HepG2 (cell line): Measurements from ENCODE around the gene UVSSA. TPM values are rescaled to one million over a fixed set of nuclear protein-coding genes. Genes with fewer than 3 reads are reported as not detected.

ENCODE experiments used
- BRD4 ChIP-seq: sonication (generic); formaldehyde crosslinking; IDR thresholded peaks from 2 replicates; pipeline ENCODE4 v1.4.0; 2020; ENCODE audit warnings: missing genetic modification reagents
- HOXA9 ChIP-seq: sonication (generic); formaldehyde crosslinking; IDR thresholded peaks from 2 replicates; pipeline ENCODE4 v1.8.1; 2022; ENCODE audit warnings: missing genetic modification reagents, mild to moderate bottlenecking, moderate library complexity, borderline replicate concordance
- POLR2AphosphoS5 ChIP-seq: IDR thresholded peaks from 2 replicates; pipeline ENCODE4 v1.6.1; 2012; ENCODE audit warnings: low read depth, low read length
- ZBTB34 ChIP-seq: sonication (generic); formaldehyde crosslinking; IDR thresholded peaks from 2 replicates; pipeline ENCODE4 v1.8.0; 2022; ENCODE audit warnings: mild to moderate bottlenecking, missing genetic modification reagents
- ZFX ChIP-seq: sonication (generic); formaldehyde crosslinking; IDR thresholded peaks from 2 replicates; pipeline ENCODE4 v1.4.0; 2020; ENCODE audit warnings: mild to moderate bottlenecking, low read depth, missing genetic modification reagents, moderate library complexity
- polyA plus RNA-seq, 8 experiments: library from polyadenylated mRNA; depleted of rRNA in 3 of 8; stranded (reverse) in 7 of 8; unstranded in 1 of 8; fragments of >200 nt; fragmentation: Illumina TruSeq in 4 of 8; extraction: Trizol in 4 of 8; gene quantifications; 2 replicates each; pipeline versions ENCODE4 v1.2.1 to v1.2.3, GENCODE V29; 2011 to 2016; ENCODE audit warnings: low read depth in 4 of 8, missing spikeins in 1 of 8, mixed read lengths in 1 of 8; ENCODE audit not compliant: insufficient read depth in 1 of 8
- total RNA-seq, 5 experiments: library from RNA; depleted of rRNA; stranded (reverse); fragments of >200 nt; fragmentation: Illumina TruSeq; extraction: Trizol; gene quantifications; 2 replicates each; pipeline ENCODE4 v1.2.3, GENCODE V29; 2016; ENCODE audit warnings: low read depth in 1 of 5
- TF ChIP-seq, protein P1 (sequence below): sonication (generic); formaldehyde crosslinking; IDR thresholded peaks from 2 replicates; pipeline ENCODE4 v1.5.0; 2020; ENCODE audit warnings: mild to moderate bottlenecking, missing genetic modification reagents
- TF ChIP-seq, protein P2 (sequence below): sonication (generic); formaldehyde crosslinking; IDR thresholded peaks from 2 replicates; pipeline ENCODE4 v1.4.0; 2020; ENCODE audit warnings: missing genetic modification reagents
- TF ChIP-seq, protein P3 (sequence below): sonication (generic); formaldehyde crosslinking; IDR thresholded peaks from 2 replicates; pipeline ENCODE4 v1.5.0; 2020; ENCODE audit warnings: mild to moderate bottlenecking, missing genetic modification reagents, borderline replicate concordance

The UVSSA gene
- total and polyA plus RNA-seq, 2 of the 13 experiments (the other 11 are each of a cell fraction or from before 2014, with no cell fraction given): 4.6 to 8.4 TPM

- TF ChIP-seq, protein P1, sequence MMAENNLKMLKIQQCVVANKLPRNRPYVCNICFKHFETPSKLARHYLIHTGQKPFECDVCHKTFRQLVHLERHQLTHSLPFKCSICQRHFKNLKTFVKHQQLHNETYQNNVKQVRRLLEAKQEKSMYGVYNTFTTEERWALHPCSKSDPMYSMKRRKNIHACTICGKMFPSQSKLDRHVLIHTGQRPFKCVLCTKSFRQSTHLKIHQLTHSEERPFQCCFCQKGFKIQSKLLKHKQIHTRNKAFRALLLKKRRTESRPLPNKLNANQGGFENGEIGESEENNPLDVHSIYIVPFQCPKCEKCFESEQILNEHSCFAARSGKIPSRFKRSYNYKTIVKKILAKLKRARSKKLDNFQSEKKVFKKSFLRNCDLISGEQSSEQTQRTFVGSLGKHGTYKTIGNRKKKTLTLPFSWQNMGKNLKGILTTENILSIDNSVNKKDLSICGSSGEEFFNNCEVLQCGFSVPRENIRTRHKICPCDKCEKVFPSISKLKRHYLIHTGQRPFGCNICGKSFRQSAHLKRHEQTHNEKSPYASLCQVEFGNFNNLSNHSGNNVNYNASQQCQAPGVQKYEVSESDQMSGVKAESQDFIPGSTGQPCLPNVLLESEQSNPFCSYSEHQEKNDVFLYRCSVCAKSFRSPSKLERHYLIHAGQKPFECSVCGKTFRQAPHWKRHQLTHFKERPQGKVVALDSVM (CRISPR knock-in tag): no peak
- no peak; the same call in 1 of the 2 replicates for TF ChIP-seq POLR2AphosphoS5
- peak; percentile 60; the same call in 1 of the 2 replicates for TF ChIP-seq ZFX (CRISPR knock-in tag)
- TF ChIP-seq ZBTB34 (CRISPR knock-in tag): no peak
- TF ChIP-seq, protein P2, sequence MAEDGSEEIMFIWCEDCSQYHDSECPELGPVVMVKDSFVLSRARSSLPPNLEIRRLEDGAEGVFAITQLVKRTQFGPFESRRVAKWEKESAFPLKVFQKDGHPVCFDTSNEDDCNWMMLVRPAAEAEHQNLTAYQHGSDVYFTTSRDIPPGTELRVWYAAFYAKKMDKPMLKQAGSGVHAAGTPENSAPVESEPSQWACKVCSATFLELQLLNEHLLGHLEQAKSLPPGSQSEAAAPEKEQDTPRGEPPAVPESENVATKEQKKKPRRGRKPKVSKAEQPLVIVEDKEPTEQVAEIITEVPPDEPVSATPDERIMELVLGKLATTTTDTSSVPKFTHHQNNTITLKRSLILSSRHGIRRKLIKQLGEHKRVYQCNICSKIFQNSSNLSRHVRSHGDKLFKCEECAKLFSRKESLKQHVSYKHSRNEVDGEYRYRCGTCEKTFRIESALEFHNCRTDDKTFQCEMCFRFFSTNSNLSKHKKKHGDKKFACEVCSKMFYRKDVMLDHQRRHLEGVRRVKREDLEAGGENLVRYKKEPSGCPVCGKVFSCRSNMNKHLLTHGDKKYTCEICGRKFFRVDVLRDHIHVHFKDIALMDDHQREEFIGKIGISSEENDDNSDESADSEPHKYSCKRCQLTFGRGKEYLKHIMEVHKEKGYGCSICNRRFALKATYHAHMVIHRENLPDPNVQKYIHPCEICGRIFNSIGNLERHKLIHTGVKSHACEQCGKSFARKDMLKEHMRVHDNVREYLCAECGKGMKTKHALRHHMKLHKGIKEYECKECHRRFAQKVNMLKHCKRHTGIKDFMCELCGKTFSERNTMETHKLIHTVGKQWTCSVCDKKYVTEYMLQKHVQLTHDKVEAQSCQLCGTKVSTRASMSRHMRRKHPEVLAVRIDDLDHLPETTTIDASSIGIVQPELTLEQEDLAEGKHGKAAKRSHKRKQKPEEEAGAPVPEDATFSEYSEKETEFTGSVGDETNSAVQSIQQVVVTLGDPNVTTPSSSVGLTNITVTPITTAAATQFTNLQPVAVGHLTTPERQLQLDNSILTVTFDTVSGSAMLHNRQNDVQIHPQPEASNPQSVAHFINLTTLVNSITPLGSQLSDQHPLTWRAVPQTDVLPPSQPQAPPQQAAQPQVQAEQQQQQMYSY (CRISPR knock-in tag): no peak
- no peak for TF ChIP-seq HOXA9
- no peak for TF ChIP-seq BRD4 (CRISPR knock-in tag)
- TF ChIP-seq, protein P3, sequence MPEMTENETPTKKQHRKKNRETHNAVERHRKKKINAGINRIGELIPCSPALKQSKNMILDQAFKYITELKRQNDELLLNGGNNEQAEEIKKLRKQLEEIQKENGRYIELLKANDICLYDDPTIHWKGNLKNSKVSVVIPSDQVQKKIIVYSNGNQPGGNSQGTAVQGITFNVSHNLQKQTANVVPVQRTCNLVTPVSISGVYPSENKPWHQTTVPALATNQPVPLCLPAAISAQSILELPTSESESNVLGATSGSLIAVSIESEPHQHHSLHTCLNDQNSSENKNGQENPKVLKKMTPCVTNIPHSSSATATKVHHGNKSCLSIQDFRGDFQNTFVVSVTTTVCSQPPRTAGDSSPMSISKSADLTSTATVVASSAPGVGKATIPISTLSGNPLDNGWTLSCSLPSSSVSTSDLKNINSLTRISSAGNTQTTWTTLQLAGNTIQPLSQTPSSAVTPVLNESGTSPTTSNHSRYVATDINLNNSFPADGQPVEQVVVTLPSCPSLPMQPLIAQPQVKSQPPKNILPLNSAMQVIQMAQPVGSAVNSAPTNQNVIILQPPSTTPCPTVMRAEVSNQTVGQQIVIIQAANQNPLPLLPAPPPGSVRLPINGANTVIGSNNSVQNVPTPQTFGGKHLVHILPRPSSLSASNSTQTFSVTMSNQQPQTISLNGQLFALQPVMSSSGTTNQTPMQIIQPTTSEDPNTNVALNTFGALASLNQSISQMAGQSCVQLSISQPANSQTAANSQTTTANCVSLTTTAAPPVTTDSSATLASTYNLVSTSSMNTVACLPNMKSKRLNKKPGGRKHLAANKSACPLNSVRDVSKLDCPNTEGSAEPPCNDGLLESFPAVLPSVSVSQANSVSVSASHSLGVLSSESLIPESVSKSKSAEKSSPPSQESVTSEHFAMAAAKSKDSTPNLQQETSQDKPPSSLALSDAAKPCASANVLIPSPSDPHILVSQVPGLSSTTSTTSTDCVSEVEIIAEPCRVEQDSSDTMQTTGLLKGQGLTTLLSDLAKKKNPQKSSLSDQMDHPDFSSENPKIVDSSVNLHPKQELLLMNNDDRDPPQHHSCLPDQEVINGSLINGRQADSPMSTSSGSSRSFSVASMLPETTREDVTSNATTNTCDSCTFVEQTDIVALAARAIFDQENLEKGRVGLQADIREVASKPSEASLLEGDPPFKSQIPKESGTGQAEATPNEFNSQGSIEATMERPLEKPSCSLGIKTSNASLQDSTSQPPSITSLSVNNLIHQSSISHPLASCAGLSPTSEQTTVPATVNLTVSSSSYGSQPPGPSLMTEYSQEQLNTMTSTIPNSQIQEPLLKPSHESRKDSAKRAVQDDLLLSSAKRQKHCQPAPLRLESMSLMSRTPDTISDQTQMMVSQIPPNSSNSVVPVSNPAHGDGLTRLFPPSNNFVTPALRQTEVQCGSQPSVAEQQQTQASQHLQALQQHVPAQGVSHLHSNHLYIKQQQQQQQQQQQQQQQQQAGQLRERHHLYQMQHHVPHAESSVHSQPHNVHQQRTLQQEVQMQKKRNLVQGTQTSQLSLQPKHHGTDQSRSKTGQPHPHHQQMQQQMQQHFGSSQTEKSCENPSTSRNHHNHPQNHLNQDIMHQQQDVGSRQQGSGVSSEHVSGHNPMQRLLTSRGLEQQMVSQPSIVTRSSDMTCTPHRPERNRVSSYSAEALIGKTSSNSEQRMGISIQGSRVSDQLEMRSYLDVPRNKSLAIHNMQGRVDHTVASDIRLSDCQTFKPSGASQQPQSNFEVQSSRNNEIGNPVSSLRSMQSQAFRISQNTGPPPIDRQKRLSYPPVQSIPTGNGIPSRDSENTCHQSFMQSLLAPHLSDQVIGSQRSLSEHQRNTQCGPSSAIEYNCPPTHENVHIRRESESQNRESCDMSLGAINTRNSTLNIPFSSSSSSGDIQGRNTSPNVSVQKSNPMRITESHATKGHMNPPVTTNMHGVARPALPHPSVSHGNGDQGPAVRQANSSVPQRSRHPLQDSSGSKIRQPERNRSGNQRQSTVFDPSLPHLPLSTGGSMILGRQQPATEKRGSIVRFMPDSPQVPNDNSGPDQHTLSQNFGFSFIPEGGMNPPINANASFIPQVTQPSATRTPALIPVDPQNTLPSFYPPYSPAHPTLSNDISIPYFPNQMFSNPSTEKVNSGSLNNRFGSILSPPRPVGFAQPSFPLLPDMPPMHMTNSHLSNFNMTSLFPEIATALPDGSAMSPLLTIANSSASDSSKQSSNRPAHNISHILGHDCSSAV (CRISPR knock-in tag): no peak
Observed at GRCh38 chr4:1346781-1347409, at the start of gene UVSSA (continued).
